HEK293 (cell line): Measurements from ENCODE around the gene CLDN17.

Source experiments
- CTCF ChIA-PET: fragments of 350-600 bp; formaldehyde crosslinking; extraction: SDS; loops from one replicate; lab custom pipeline; 2021; ENCODE audit warnings: antibody characterized with exemption; lab: Yijun Ruan, JAX
- POLR2A ChIA-PET: fragments of 300-600 bp; formaldehyde crosslinking; extraction: SDS; loops from one replicate; lab custom pipeline; 2020; ENCODE audit warnings: antibody characterized with exemption, inconsistent platforms; lab: Yijun Ruan, JAX
- H3K27ac ChIP-seq: fragments of 200-500 bp; sonication (Bioruptor generic); 2 replicates; pipeline ENCODE4 v1.5.1; 2014; ENCODE audit warnings: low read depth, low read length, control low read depth, inconsistent platforms; ENCODE audit errors: extremely low read depth
- H3K36me3 ChIP-seq, 2 experiments: fragments of 200-500 bp in 1 of 2; sonication (Bioruptor generic) in 1 of 2; 1 replicate in 1 of 2; 2 replicates in 1 of 2; pipeline ENCODE4 v1.5.1; 2014 to 2017; ENCODE audit warnings: inconsistent platforms in 2 of 2, low read length in 2 of 2; ENCODE audit not compliant: control insufficient read depth in 2 of 2, insufficient read depth in 1 of 2
- H3K4me1 ChIP-seq: fragments of 200-500 bp; sonication (Bioruptor generic); 2 replicates; pipeline ENCODE4 v1.5.1; 2014; ENCODE audit warnings: mild to moderate bottlenecking, low read length, inconsistent platforms; ENCODE audit not compliant: control insufficient read depth, insufficient read depth
- H3K4me3 ChIP-seq: 2 replicates; pipeline ENCODE4 v1.5.1; 2011; ENCODE audit warnings: low read depth, mild to moderate bottlenecking, control low read depth, low read length, moderate library complexity
- H3K9me3 ChIP-seq: fragments of 200-500 bp; sonication (Bioruptor generic); 2 replicates; pipeline ENCODE4 v1.5.1; 2014; ENCODE audit warnings: low read depth, low read length, inconsistent platforms; ENCODE audit not compliant: control insufficient read depth, insufficient read depth
- ELK4 ChIP-seq: IDR thresholded peaks from 2 replicates; pipeline ENCODE4 v1.6.1; 2011; ENCODE audit warnings: mild to moderate bottlenecking, low read depth, low read length, borderline replicate concordance
- PBX3 ChIP-seq: sonication (generic); formaldehyde crosslinking; IDR thresholded peaks from 2 replicates; pipeline ENCODE4 v1.8.1; 2022; ENCODE audit warnings: mild to moderate bottlenecking, moderate library complexity, missing genetic modification reagents
- ZBTB48 ChIP-seq: fragments of 450-650 bp; formaldehyde crosslinking; IDR thresholded peaks from 2 replicates; pipeline ENCODE4 v1.5.1; 2016; ENCODE audit warnings: missing biosample characterization, missing genetic modification characterization
- ZBTB7A ChIP-seq: fragments of 450-650 bp; formaldehyde crosslinking; IDR thresholded peaks from 2 replicates; pipeline ENCODE4 v1.5.1; 2016; ENCODE audit warnings: low read depth, missing biosample characterization, missing genetic modification characterization
- ZBTB8A ChIP-seq: fragments of 450-650 bp; formaldehyde crosslinking; IDR thresholded peaks from 2 replicates; pipeline ENCODE4 v1.5.1; 2016; ENCODE audit warnings: missing biosample characterization, missing genetic modification characterization
- ZNF311 ChIP-seq: fragments of 450-650 bp; formaldehyde crosslinking; IDR thresholded peaks from 2 replicates; pipeline ENCODE4 v1.5.1; 2017; ENCODE audit warnings: missing biosample characterization, missing genetic modification characterization, borderline replicate concordance
- ZNF341 ChIP-seq: fragments of 450-650 bp; formaldehyde crosslinking; IDR thresholded peaks from 2 replicates; pipeline ENCODE4; 2016; ENCODE audit warnings: low read depth, missing biosample characterization, missing genetic modification characterization
- ZNF354C ChIP-seq: fragments of 450-650 bp; formaldehyde crosslinking; IDR thresholded peaks from 2 replicates; pipeline ENCODE4 v1.5.1; 2016; ENCODE audit warnings: missing biosample characterization, missing genetic modification characterization, low read depth, borderline replicate concordance
- ZNF391 ChIP-seq: fragments of 450-650 bp; formaldehyde crosslinking; IDR thresholded peaks from 2 replicates; pipeline ENCODE4 v1.5.1; 2016; ENCODE audit warnings: low read depth, missing biosample characterization, missing genetic modification characterization, borderline replicate concordance
- ZNF433 ChIP-seq: fragments of 450-650 bp; formaldehyde crosslinking; IDR thresholded peaks from 2 replicates; pipeline ENCODE4 v1.5.1; 2016; ENCODE audit warnings: missing biosample characterization, missing genetic modification characterization, low read depth
- ZNF510 ChIP-seq: fragments of 450-650 bp; formaldehyde crosslinking; IDR thresholded peaks from 2 replicates; pipeline ENCODE4 v1.5.1; 2018; ENCODE audit warnings: mild to moderate bottlenecking, missing genetic modification characterization, missing biosample characterization; ENCODE audit not compliant: insufficient replicate concordance
- ZNF558 ChIP-seq: fragments of 450-650 bp; formaldehyde crosslinking; IDR thresholded peaks from 2 replicates; pipeline ENCODE4 v1.5.1; 2016; ENCODE audit warnings: missing biosample characterization, missing genetic modification characterization
- ZNF585B ChIP-seq: fragments of 450-650 bp; formaldehyde crosslinking; IDR thresholded peaks from 2 replicates; pipeline ENCODE4 v1.5.1; 2016; ENCODE audit warnings: missing biosample characterization, missing genetic modification characterization
- ZNF610 ChIP-seq: fragments of 450-650 bp; formaldehyde crosslinking; IDR thresholded peaks from 2 replicates; pipeline ENCODE4 v1.5.1; 2016; ENCODE audit warnings: missing biosample characterization, missing genetic modification characterization, borderline replicate concordance
- ZNF623 ChIP-seq: fragments of 450-650 bp; formaldehyde crosslinking; IDR thresholded peaks from 2 replicates; pipeline ENCODE4 v1.5.1; 2016; ENCODE audit warnings: missing biosample characterization, missing genetic modification characterization
- ZNF707 ChIP-seq: fragments of 450-650 bp; formaldehyde crosslinking; IDR thresholded peaks from 2 replicates; pipeline ENCODE4 v1.5.1; 2016; ENCODE audit warnings: missing biosample characterization, missing genetic modification characterization
- ZNF785 ChIP-seq: fragments of 450-650 bp; formaldehyde crosslinking; IDR thresholded peaks from 2 replicates; pipeline ENCODE4 v1.5.1; 2016; ENCODE audit warnings: missing biosample characterization, missing genetic modification characterization
- ZXDB ChIP-seq: fragments of 450-650 bp; formaldehyde crosslinking; IDR thresholded peaks from 2 replicates; pipeline ENCODE4 v1.5.1; 2016; ENCODE audit warnings: missing biosample characterization, missing genetic modification characterization
- TF ChIP-seq, protein P1 (sequence below): fragments of 450-650 bp; formaldehyde crosslinking; IDR thresholded peaks from 2 replicates; pipeline ENCODE4 v1.5.1; 2017; ENCODE audit warnings: missing biosample characterization, missing genetic modification characterization
- TF ChIP-seq, protein P2 (sequence below): fragments of 450-650 bp; formaldehyde crosslinking; IDR thresholded peaks from 2 replicates; pipeline ENCODE4 v1.5.1; 2016; ENCODE audit warnings: missing biosample characterization, missing genetic modification characterization

Gene CLDN17

DNA sequence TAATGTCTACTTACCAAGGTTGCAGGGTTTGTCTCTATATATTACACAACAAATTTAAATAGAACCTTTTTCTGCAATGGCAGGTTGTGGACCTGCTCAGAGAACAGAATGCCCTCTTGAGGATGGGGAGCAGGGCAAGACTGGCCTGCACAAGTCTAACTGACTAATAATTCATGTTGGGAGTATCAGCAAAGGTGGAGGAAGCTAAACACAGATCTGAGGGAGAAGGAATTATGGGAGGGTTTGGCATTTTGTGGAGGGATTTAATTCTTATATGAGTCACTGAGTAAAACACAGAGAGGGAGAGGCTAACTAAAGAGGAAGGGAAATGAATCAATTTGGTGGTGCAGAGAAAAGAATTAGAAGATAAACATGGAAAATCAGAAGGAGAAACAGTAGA is 40.0 kb downstream of the CLDN17 start (continued):
- TF ChIP-seq ZNF341 (tag by site-specific recombination) = no peak
- TF ChIP-seq ZNF391 (tag by site-specific recombination) = no peak
- TF ChIP-seq ZNF354C = no peak
- TF ChIP-seq ZNF785 (tag by site-specific recombination) = no peak
- TF ChIP-seq, protein P1, sequence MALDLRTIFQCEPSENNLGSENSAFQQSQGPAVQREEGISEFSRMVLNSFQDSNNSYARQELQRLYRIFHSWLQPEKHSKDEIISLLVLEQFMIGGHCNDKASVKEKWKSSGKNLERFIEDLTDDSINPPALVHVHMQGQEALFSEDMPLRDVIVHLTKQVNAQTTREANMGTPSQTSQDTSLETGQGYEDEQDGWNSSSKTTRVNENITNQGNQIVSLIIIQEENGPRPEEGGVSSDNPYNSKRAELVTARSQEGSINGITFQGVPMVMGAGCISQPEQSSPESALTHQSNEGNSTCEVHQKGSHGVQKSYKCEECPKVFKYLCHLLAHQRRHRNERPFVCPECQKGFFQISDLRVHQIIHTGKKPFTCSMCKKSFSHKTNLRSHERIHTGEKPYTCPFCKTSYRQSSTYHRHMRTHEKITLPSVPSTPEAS (tag by site-specific recombination) = no peak
- no peak for TF ChIP-seq ZBTB48 (tag by site-specific recombination)

- POLR2A ChIA-PET = no interaction called here
- Histone ChIP-seq H3K4me3 (no peak overlapping the region), H3K4me1 (no peaks in the 10 kb centered on the region), H3K9me3 (no peaks in the 10 kb centered on the region), H3K36me3 (no peaks in the 10 kb centered on the region), H3K27ac (no peak overlapping the region)
- TF ChIP-seq ZNF311 (tag by site-specific recombination) (no peak), ZNF707 (tag by site-specific recombination) (no peak), PBX3 (CRISPR knock-in tag) (no peak), ZNF433 (tag by site-specific recombination) (no peak), ZNF585B (tag by site-specific recombination) (no peak), ZBTB7A (tag by site-specific recombination) (no peak), ZNF610 (tag by site-specific recombination) (no peak), ELK4 (no peak)
- CTCF ChIA-PET = no interaction called here
These were observed 49.0 kb downstream of the CLDN17 start for GRCh38 chr21:30117631-30118030.

- Histone ChIP-seq H3K4me1 (no peaks in the 10 kb centered on the region), H3K27ac (no peak overlapping the region), H3K36me3 (no peaks in the 10 kb centered on the region), H3K4me3 (no peak overlapping the region), H3K9me3 (no peaks in the 10 kb centered on the region)
- TF ChIP-seq ZBTB8A (no peak), ZNF510 (tag by site-specific recombination) (no peak), ZNF311 (tag by site-specific recombination) (no peak), ZNF623 (tag by site-specific recombination) (no peak), ZXDB (tag by site-specific recombination) (no peak), ZNF433 (tag by site-specific recombination) (no peak), ZNF558 (tag by site-specific recombination) (no peak)
- TF ChIP-seq, protein P2, sequence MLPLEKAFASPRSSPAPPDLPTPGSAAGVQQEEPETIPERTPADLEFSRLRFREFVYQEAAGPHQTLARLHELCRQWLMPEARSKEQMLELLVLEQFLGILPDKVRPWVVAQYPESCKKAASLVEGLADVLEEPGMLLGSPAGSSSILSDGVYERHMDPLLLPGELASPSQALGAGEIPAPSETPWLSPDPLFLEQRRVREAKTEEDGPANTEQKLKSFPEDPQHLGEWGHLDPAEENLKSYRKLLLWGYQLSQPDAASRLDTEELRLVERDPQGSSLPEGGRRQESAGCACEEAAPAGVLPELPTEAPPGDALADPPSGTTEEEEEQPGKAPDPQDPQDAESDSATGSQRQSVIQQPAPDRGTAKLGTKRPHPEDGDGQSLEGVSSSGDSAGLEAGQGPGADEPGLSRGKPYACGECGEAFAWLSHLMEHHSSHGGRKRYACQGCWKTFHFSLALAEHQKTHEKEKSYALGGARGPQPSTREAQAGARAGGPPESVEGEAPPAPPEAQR (tag by site-specific recombination) = no peak
- ChIA-PET CTCF (interaction anchor here (1.1 kb wide), 2 partner anchors 44 to 72 kb away, joined by 3 read pairs; no protein-coding TSS in a partner anchor), POLR2A (no interaction called here)
These were observed 50.1 kb downstream of the CLDN17 start for GRCh38 chr21:30116479-30116878.
